ENCODE data around the gene ARV1.
"Not testable (repeated sequence)": the region's sequence is repeated elsewhere in the genome, so short reads cannot be mapped to it uniquely, and the experiment has no call there.

Gene ARV1

GRCh38 chr1:231020139-231020601 lies 41.3 kb downstream of the ARV1 start:
- DNase-seq: no peak

- DNase-seq: no peak
These were observed 41.9 kb downstream of the ARV1 start for GRCh38 chr1:231020816-231021215.

DNA sequence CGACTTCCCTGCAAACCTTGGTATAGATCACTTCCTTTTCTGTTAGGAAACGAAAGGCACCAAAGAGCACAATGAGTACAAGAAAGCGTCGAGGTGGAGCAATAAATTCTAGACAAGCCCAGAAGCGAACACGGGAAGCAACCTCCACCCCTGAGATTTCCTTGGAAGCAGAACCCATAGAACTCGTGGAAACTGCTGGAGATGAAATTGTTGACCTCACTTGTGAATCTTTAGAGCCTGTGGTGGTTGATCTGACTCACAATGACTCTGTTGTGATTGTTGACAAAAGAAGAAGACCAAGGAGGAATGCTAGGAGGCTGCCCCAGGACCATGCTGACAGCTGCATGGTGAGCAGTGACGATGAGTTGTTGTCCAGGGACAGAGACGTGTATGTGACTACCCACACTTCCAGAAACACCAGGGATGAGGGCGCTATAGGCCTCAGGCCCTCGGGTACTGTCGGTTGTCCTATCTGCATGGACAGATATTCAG lies 42.7 kb downstream of the ARV1 start:
- no peak for DNase-seq

GRCh38 chr1:231022543-231022942 lies 43.6 kb downstream of the ARV1 start:
- DNase-seq: not testable (repeated sequence)

DNA sequence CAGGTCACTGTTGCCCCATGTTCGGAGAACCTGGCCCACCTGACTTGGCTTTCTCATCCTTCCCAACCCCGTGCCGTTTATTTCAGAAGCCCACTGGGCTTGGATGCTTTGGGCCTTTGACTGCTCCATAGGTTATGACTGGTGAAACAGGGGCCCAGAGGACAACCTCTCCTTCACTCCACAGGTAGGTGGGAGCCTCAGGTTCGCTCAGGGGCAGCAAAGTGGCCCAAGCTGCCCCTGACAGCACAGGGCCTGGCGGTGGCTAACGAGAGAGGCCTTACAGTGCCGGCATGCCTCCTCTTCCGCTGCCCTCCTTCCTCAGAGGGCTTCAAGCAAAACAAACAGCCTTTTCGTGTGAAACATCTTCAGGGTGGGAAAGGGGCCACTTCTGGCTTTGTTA lies 44.3 kb downstream of the ARV1 start:
- no peak for DNase-seq

GRCh38 chr1:231026576-231026975 lies 47.7 kb downstream of the ARV1 start:
- DNase-seq: no peak

DNA sequence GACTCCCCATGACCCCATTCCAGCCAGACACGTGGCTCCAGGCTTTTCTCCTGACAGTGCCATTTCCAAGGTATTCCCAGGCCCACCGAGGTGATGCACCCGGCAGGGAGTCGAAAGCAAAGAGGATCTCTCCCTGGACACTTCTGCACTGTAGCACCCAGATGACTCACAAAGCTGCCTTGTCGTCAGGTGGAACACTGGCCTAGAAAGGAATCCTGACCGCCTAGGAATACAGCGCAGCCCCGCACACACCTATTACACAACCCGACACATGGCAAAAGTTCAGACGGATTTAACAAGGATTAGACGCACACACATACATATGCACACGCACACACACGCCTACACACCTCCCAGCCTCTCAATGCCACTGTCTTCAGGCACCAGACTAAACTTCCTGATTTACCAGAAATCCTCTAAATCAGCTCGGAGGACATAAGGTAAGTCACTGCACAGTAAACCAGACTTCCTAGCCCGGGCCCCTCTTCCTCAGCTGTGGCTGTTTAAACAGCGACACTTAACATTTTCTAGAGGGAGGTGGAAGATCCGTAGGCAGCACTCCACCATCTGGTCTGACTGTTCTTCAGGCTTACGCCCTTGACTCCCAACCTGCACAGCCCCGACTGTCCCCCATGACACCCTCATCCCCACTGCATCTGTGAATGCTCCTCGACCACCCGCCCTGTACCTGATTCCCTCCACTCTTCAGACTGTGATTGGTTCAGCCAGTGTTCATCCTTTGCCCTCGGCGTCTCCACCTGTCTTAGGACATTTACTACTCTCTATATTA lies 48.4 kb downstream of the ARV1 start:
- DNase-seq: peak; percentile 66

DNA sequence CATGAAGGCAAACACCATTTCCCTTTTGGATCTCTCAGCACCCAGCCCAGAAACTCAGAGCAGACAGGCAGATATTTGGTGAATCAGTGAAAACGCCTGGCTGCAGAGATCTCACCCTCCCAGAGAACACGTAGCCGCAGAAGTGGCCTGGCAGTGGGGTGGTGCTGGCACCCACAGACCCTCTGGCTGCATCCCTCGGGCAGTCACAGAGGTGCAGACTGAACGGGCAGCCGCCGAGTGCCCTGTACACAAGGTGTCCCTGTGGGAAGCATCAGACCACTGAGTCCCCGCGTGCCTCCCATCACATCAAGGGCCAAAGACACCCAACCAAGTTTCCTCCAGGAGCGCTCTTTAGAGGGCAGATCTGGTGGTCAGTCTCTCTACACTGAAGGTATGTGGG lies 49.1 kb downstream of the ARV1 start:
- no peak for DNase-seq

DNA sequence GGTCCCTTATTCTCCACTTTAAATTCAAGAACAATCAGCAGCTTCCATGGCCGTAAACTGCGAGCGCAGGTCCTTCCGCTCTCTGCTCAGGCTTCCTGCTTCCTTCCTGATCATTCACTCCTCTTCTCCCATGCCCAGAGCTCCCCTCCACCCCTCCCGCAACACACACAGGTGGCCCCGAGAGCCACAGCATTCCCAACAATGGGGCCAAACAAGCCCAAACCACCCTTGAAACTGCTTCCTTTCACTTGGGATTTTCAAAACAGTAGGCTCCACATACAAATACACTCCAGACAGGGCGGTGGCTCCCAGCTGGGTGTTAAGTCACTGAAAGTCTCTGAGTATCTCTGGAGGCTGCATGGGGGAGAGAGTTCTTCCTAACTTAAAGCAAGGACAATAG lies 49.8 kb downstream of the ARV1 start:
- no peak for DNase-seq

DNA sequence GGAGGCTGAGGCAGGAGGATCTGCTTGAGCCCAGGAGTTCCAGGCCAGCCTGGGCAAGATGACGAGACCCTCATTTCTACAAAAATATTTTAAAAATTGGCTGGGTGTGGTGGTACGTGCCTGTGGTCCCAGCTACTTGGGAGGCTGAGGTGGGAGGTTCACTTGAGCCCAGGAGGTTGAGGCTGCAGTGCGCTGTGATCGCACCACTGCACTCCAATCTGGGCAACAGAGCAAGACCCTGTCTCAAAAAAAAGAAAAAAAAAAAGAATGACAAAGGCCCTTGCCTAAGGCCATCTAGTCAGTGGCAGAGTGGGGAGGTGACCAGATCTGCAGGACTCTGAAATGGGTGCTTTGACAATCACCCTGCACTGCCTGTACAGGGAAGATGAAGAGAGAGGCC lies 50.4 kb downstream of the ARV1 start:
- DNase-seq: not testable (repeated sequence)

DNA sequence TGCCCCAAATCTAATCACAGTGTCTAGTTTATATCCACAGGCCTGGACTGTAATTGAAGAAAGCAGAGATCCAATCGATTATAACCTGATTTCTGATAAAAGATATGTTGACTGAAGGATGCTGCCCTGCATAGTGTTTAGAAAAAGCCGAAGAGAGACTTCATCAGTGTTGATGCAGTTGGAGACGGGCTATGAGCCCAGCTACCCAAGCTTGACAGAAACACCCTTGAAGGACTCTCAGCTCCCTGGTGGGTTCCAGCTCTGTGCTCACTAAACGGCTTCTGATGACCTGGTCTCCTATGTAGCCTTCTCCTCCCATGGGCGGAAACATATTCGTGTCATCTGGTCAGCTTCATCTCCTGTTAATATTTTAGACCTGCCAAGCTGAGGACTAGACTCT lies 50.9 kb downstream of the ARV1 start:
- no peak for DNase-seq

GRCh38 chr1:231032963-231033362 lies 54.1 kb downstream of the ARV1 start:
- no peak for DNase-seq

- DNase-seq: no peak
These were observed 56.9 kb downstream of the ARV1 start for GRCh38 chr1:231035799-231036198.

GRCh38 chr1:231036416-231036815 lies 57.5 kb downstream of the ARV1 start:
- no peak for DNase-seq

DNA sequence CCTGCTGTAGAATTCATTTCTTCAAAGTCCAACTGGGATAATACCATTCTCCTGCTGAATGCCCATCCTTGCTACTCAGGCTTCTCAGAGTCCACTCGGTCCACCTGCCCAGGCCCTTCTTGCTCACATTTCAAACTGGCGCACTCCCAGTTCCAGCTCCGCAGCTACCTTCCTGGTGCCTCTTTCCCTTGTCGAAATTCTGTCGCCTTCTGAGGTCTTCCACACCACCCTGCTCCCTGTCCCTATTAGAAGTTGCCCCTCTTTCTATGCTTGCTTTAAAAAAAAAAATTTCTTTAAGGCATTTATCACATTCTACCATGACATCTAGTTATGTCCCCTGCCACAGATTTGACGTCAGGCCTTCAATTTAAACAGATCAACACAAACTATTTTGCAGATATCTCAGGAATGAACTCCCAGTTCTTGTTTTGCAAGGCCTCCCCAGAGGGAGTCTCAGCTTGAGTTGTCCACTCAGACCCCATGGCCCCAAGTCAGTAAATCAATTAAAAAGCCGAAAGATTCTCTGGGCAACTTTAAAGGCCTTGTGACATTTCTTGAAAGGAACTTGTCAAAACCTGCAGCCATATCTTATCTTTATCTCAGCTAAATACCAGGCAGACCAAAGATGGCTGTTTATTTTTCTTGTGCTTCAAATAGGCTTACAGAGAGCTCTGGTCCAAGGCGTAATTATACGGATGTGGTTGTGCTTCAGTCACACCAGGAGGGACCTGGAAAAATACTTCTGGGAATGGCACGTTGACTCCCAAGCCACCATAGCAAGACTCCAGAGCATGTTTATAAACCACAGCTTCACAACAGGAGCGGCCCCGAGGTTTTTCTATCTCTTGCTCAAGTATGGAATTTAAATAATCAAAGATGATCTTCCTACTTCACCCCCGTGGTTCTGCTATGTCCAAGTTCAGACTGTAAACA lies 59.0 kb downstream of the ARV1 start:
- DNase-seq: no peak

DNA sequence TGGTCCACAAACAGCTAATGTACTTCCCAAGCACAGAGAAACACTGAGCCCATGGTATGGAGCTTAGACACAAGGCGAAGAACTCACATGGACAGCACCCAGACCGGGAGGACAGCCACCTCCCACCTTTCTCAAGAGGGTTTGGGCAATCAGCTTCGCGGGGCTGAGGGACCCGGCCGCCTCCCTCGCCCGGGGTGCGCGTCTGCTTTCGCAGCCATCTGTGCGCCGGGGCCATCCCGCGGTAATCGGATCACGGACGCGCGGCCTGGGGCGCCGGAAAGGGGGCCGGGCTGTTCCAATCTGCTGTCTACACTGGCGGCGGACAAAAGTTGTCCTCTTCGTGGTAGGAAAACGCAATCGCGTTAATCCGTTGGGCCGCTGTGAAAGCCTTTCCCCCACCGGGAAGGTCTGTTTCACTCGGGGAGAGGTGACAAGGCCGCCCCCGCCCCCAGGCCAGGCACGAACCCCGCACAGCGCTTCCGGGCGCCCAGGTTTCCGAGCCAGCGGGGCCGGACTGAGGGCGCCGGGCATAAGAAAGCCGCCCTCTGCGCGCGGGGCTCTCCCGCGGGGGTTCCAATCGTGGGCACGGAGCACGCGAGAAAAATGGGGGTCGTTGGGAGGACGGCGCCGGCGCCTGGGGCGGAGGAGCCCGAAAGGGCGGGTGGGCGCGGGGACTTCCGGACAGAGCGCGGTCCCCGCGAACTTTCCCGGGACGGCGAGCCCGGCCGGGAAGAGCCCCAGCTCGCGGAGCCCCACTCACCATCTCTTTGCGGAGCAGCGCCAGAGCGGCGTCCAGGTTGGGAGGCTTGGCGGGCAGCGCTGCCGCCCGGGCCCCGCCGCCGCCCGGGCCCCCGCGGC lies 60.5 kb downstream of the ARV1 start:
- peak; percentile 20 for DNase-seq

DNA sequence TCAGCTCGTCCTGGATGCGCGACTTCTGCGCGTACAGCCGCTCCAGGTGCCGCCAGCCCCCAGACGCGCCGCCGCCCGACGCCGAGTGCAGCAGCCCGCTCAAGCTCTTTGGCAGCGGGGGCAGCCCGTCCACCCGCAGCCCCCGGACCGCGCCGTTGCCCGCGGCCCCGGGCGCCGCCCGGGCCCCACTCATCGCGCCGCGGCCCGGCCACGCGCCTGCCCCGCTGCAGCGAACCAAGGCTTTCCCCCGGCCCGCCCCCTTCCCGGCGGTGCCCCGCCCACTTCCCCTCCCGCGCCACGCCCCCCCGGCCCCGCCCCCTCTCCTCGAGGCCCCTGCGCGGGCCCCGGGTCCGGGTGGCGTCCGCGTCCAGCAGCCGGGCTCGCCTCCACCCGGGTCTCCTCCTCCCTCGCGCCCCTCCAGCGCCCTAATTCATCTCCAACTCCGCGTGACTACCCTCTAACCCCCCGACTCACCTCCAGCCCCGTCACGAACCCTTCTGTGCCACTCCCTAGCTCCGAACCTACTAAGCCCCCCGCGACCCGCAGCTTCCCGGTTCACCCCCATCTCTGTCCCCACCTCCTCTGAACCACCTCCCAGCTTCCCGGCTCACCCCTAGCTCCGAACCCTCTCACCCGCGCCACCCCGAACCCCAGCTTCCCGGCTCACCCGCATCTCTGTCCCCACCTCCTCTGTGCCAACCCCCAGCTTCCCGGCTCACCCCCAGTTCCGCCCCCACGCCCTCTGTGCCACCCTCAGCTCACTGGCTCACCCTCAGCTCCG lies 61.3 kb downstream of the ARV1 start, which contains the start of gene FAM89A:
Gene FAM89A, minus strand, starts transcription at position 236 of the 781 bp plus-strand sequence. Its CDS starts 43 bp downstream, at position 193.
- DNase-seq: no peak

DNA sequence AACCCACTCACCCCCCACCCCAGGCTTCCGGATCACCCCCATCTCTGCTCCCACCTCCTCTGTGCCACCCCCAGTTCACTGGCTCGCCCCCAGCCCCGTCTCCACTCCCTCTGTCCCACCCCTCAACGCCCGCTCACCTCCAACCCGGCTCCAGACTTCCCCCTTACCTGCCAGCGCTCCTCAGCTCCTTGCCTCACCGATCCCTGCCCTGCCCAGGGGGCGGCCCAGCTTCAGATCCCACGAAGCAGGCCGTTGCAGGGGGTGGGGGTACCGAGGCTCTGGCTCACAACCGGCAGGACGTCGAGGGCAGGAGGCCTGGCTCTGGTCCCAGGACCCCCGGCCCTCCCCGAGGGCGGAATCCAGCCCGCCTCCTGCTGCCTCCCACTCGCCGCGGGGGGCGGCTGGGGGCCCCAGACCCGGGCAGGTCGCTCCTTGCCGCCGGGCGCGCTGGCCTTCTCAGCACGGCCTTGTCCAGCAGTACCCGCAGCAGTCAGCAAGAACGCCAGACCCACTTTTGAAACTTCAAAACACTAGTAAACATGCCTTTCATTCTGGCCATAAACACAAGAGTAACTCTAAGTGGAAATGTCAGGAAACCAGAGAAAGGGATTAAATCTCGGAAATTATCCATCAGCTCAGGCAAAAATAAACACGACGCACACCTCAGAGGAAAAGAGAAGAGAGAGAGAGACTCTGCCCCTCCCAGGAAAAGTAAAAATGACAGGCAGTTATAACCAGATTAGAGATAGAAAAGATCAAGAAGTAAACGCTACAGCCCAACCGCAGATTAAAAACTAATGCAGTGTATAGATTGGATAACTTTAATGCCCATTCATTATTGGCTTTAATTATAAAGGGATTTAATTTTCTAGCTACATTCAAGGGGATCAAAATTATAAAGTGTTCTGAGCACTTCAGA lies 62.2 kb downstream of the ARV1 start:
- DNase-seq: no peak

DNA sequence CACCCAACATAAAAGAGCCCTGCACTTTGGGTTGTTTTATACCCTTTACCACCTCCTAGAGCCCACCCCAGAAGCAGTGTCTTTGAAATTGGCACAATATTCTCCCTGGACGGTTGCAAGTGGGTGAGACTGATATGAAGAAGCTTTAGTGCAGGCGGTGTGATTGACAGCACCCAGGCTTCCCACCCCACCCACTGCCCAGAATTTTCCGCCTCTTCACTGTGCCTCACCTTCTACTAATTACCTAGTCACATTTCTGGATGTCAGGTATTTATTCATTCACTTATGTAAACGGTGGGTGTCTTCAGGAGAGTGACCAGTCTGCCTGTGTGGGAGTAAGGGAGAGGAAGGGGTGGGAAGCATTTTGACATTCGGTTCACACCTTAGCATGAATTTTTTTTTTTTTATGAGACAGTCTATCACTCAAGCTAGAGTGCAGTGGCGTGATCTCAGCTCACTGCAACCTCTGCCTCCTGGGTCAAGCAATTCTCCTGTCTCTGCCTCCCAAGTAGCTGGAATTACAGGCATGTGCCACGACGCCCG lies 62.9 kb downstream of the ARV1 start:
- no peak for DNase-seq

GRCh38 chr1:231044588-231044987 lies 65.7 kb downstream of the ARV1 start:
- no peak for DNase-seq
